SHP77 (cell line): ENCODE measurements around the gene VEPH1.
"Not testable (repeated sequence)": the region's sequence is repeated elsewhere in the genome, so short reads cannot be mapped to it uniquely, and the experiment has no call there.

Experiments
- DNase-seq, 2 experiments: peaks; one replicate each; lab custom pipeline; 2025; lab: John Stamatoyannopoulos, UW

The VEPH1 gene

DNA sequence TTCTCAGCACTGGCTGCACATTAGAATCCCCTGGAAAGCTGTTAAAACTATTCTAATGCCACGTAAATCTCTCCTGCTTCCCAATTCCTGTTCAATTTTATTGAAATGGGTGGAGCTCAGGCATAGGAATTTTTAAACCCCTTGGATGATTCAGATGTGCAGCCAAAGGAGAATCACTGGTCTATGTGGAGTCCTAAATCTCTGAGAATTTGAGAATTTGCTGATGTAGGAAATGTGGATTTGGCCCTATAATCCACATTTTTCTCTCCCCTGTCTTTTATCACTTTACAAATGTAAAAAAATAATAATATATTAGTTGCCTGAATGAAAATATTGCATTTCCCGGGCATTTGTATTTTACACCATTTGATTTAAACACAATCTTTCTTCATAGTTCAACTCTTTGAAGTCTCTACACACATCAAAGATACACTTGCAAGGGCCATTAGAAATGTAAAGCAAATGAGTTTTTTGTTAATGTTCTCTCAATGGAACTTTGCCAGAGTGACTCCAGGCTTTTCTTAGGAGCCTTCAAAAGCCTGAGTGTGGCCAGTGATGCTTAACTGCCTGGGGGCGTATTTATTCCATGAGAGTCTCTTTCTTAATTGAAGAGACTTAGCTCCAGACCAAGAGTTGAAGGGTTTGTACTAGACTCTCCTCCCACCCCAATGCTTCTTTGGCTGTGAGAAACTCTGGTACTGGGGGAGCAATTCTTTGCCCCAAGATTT is 115.3 kb downstream of the VEPH1 start:
- no peak for DNase-seq

DNA sequence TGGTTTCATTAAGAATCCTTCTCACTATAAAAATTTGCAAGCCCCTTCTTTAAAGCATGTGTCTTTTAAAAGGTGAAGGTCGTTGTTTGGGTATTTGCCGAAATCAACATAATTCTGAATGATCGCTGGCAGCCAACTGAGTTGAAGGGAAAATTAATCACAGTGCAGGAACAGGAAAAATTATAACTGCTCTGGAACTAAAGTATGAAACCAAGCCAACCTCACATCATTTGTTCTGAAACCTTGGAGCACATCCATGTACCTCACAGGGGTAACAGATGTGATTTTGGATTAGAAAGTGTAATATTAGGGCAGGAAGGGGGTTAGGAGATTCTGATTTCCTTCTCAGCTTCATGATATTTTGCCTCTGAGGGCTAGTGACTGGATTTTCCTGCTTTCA is 118.7 kb downstream of the VEPH1 start:
- no peak for DNase-seq

DNA sequence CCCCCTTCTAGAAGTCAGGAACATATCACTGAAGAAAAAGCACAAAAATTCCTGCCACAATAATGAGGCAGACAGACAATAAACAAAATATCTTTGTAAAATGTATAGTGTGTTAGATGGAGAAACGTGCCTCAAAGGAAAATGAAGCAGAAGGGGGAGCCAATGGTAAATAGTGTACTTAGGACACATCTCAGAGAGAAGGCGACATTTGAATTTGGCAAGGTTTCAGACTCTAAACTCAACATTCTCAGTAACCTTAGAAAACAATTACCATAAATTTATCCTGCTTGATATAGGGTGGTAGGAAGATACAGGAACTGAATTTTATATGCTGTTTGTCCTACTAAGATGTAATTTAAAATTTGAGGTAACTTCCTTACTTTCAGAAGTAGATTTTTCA is 119.2 kb downstream of the VEPH1 start:
- no peak for DNase-seq

DNA sequence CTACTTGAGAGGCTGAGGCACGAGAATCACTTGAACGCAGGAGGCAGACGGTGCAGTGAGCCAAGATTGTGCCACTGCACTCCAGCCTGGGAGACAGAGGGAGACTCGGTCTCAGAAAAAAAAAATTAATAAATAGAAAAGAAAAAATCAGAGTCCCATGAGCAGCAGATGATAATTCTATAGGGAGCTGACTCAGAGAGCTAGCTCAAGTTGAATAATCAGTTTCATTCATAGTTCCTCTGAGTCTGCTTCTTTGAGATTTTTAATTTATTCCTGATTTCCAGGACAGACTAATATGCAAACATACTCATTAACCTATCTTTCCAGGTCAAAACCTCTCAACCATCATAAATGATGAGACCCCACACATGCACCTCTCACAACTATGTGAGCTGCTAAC is 121.6 kb downstream of the VEPH1 start:
- DNase-seq = no peak

DNA sequence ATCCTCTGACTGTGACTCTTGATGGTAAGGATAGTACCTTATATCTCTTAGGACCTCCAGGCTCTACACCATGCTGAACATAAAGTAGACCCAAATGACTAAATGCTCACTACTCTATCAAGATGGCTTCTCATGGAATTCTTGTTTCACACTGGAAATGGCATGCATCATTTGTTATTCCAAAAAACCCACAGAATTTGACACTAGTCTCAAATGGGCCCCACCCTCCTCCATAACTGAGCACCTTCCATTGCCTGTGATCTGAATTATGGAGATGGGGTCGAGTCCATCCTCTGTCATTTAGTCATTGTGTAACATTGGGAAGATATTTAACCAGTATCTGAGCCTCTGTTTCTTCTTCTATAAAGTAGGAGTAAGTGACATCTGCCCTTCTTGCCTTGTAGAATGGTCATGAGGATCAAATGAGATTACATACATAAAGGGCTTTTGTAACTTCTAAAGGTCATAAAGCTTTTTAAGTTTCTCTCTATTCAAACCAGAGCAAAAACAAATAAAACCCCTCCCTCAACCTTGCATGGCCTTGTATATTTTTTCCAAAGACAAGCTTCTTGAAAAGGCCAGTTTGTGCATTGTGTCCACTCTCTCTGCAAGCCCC is 123.6 kb downstream of the VEPH1 start:
- DNase-seq = no peak

DNA sequence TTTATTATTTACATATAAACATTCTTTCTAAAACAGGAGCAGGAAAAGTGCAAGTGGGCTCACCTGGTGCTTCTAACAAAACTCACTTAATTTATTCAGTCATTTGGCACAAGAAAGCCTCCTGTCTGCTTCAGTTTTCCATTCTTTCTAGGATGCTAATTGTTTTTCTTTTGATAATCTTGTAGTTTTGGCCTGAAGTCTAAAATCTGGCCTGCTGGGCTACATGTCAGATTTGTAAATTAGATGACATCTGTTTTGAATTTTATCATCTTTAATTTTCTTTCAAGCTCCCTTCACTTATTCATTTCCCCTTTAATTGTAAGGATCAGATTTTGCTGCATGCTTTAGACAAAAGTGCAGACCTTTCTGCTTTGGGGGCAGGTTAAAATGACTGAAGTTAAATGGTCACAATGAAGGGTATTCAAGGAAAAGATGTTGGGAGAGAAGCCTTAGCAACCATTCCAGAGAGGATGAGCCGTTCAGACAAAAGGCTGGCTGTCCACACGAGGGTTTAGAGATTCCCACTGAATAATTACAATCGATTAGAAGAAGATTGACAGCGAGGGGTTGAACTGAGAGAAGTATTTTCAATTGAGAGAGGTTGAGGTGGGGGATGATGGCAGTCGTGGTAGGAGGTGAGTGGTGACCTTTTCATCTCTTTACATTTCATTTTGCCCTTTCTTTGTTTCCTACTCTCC is 126.5 kb downstream of the VEPH1 start:
- no peak for DNase-seq

DNA sequence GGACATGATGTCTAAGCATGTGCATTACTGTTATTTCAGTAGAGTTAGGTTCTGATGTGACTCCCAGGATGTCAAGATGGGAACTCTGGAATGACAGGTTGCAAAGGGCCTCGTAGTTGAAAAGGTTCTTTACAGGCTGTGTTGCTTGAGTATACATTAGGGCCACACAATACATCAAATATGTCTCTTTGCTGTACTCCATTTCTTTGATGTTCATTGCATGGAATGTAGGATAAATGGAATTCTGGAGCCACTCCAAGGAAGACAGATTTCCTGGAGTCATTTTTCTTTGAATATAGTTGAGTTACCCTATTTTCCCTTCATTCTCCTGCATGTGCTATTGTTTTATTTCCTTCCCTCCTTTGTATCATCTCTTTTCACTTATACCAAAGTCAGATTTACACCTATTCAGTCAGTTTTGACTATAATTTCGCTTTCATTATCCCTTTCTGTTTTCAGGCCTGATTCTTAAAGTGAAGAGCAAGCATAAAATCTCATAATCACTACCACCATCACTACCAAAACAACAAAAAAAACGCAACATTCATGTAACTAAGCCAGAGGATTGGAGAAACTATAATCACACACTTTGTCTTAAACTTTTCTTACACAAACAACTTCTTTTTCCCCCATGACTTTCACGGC is 127.8 kb downstream of the VEPH1 start:
- DNase-seq = no peak

DNA sequence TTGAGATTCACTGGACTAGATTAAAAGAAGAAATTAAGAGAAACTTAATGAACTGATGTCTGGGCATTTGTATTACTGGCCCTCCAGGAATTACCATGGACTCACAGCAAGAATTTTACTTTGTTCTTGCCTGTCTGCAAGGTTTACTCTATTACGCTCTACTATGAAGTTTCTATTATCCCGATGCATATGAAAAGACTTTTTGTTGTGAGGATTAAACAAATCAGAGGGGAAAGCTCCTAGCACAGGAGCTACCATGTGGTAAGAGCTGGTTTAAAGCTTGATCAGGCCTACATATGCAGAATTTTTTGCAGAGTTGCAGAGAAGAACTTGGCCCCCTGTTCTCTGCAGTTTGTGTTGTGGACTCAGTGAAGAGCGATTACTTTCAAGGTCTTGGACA is 128.3 kb downstream of the VEPH1 start:
- DNase-seq = no peak

DNA sequence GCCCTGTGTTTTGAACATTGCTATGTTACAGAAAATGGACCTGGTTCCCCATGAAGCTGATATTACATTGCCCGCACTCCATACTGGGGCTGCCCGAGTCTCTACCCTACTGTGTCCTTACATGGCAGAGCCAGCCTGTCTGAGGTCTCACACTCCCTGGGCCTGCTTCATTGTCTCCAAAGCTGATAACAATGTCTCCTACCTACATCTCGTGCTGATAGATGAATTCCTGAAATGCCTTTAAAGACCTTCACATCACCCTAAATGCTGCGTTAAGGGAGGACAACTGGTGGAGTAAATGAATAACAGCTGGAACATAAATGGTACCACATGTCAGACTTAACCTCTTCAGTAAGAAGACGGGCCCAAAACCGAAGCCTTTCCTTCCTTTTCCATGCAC is 129.4 kb downstream of the VEPH1 start:
- DNase-seq = no peak

DNA sequence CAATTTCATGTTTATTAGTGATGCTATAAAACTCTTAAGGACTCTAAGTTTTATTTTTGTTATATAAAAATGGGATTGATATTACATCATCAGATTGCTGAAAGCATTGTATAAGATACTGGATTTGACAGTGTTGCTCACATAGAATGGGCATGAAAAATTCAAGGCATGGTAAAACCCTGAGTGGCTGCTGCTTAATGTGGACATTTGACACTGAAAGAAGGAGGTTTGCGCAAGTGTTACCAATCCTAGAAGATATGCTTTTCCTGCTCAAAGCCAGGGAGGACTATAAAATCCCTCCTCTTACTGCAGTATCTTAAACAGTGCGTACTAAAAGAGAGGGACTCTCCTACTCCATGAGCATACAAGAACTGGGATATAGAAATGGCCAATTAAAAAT is 132.3 kb downstream of the VEPH1 start:
- DNase-seq = no peak

DNA sequence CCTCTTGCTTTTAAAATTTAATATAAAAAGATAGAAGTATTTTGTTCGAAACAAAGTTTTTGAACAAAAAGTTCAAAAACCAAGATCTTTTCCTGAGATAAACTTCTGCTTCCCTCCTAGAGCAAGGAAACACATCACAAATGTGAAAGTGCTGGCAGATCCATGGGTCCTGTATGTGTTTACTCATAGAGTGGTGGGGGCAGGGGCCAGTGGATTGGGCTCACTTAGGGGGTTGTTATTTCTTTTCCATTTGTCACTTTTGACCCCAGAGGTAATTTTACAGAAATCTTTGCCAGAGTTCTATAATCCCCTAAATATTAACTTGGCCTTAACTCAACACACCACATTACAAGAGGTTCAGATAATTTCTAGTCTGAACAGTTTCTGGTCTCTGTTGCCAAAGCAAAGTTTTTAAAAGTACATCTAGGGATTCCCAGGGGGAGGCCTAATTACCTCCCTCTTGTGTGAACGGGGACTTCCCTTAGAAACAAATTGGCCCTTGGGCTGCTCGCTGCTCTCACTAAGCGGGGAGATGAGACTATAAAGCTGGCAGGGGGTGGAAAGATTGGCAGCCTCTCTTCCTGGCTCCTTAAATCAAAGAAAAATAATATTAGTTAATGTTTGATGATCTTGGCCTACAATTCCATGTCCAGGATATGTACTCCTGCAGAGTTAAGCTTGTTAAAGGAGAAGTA is 133.3 kb downstream of the VEPH1 start:
- DNase-seq = no peak

DNA sequence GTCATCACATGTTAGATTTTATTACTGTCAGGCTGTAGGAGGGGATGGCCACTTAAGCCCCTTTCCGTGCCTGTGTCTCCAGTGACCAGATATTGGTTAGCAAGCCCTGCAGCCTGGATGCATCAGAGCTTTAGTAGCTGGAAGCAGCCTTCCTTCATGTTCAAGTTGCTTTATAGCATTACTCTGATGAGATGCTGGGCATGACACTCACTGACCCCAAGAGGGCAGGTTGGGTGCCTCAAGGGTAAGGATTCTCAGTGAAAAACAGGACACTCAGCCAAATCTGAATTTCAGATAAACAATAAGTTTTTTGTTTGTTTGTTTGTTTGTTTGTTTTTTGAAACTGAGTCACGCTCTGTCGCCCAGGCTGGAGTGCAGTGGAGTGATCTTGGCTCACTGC is 135.0 kb downstream of the VEPH1 start:
- DNase-seq = no peak

DNA sequence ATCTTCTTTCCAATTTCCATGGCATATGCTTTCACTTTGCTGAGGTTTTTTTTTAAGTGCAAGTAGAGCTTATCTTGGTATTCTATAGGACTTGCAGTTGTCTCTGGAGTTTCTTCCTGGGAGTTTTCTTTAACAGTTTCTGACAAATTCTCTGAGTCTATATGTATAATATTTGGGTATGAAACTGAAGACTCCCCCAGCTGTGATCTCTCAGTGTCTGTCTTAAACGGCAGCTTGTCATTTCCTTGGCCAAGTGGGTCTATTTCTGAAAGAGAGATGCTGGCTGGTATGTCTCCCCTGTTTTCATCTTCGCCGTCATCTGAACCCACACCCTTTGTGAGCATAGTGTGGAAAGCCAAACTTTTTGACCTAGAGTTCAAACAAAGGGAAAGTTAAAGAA is 139.8 kb downstream of the VEPH1 start:
- no peak for DNase-seq

DNA sequence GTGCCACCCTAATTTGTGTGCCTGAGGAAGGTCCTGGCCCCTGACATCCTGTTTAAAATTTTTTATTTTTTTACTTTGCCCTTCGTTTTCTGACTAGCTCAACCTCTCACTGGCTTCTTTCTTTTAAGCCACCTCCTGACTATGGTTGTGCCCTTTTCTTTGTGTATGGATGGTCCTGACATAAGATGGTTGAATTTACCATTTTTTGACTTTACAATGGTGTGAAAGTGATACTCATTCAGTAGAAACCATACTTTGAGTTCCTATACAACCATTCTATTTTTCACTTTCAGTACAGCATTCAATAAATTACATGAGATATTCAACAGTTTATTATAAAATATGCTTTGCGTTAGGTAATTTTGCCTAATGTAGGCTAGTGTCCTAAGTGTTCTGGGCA is 140.9 kb downstream of the VEPH1 start:
- no peak for DNase-seq

DNA sequence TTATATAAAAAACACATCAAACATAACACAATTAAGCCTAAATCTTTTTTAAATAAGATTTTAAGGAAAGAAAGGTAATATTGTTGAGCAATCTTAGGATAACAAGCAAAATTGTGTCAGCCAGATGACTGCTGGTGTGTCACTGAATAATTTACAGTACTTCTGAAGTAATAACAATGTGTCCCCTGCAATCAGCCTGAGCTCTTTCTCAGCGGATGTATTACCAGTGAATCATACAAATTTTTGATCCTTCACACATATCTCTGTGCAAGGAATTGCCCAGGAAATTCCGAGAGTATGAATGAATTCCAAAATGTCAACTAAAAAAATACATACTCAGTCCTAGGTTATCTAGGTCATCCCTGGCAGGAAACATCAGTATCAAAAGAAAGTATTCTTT is 143.2 kb downstream of the VEPH1 start:
- no peak for DNase-seq

DNA sequence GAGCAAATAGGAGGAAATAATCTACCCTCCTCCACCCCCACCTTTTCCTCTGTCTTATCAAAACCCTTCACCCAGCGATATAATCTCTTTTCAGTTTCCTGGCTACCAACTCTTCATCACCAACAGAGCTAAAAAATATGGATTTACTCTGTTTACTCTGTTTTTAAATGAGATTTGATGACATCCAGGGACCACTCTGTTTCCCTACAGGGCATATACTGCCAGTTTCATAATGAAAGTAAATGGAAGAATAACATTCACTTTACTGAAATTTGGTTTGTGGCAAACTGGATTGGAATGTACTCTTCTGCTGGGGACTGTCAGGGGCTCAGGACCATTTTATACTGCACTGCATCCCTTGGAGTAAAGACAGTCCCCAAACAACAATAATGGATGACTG is 146.7 kb downstream of the VEPH1 start:
- no peak for DNase-seq

DNA sequence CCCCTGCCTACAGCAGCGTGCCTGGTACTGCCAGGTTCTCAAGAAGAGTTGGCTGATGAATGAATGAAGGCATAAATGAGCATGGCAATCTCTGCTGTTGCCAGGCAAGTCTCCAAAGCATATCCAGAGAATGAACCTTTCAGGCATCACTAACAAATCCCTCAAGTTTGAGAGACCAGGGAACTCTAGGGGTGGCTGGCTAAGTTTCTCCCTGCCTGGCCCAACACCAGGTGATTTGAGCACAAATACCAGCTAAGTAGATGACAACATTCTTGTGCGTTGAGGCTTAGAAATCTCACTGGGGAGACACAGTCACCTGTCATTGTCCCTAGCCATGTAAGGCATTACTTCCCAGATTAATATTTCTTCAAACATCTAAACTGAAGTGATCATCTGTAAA is 147.9 kb downstream of the VEPH1 start:
- DNase-seq = no peak

DNA sequence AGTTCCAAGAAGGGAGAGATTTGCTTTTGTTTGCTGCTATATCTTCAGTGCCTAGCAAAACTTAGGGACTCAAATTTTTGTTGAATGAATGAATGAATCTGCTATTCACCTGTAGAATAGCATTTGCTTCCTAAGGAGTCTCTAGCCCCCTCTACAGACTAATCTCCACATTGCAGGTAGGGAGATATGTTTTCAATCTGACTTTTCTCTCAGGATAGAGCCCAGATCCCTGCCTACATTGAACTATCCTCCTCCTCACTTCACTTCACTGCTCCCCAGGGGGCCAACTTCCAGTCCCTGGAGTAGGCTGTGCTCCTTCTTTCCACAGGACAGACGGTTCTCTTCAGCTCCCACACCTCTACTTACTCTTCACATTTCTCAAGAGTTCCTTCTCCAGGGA is 148.5 kb downstream of the VEPH1 start:
- no peak for DNase-seq

DNA sequence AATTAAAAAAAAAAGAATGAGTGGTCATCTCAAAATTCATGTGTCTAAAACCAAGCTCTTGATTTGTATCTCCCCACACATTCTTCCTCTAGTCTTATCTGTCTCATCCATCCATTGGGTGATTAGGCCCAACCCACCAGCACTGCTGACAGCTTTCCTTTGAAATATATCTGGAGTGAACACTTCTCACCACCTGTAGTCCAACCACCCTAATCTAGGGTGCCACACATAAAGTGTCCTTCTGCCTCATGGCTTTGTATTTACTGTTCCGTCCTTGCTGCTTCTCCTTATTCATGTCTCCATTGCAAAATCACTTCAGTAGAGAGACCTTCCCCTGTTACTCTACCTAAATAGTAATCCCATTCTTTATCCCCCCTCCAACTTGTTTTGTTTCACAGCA is 149.0 kb downstream of the VEPH1 start:
- no peak for DNase-seq

DNA sequence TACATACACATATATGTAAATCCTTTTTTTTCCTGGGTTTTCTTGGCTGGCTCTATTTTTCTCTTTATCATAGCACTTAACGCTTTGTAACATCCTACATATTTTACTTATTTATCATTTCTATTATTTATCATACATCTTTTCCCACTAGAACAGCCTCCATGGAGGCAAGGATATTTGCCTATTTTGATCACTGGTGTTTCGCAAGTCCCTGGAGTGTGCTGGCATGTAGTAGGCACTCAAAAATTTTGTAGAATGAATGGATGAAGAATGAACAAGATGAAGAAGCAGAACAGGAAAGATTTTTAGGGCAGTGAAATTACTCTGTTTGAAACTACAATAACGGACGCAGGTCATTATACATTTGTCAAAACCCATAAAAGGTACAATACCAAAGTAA is 149.6 kb downstream of the VEPH1 start:
- DNase-seq = no peak

DNA sequence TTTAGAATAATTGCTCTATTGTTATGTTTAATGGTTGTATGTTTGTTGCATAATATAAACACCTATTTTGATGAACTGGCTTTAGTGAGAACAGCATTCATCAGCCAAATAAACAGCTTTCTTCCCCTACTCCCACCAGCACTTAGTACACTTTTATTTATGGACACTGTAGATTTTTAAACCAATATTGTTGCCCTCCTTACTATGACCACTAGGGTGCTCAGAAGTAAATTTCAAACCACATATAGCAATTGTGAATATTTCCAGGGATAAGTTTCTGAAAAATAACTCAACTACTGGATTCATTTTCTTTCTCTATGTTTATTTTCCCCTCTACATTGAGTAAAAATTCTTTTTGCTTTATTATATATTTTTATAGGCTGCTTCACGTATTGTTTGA is 151.2 kb downstream of the VEPH1 start:
- no peak for DNase-seq

DNA sequence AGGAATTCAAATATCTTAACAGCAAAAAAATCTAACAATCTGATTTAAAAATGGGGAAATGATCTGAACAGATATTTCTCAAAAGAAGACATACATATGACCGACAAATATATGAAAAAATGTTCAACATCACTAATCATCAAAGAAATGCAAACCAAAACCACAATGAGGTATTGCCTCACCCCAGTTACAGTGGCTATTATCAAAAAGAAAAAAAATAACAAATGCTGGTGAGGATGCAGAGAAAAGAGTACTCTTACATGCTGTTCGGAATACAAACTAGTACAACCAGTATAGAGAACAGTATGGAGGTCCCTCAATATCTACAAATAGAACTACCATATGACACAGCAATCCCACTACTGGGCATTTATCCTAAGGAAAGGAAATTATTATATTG is 152.6 kb downstream of the VEPH1 start:
- DNase-seq = not testable (repeated sequence)
